Occipital lobe (tissue), 1 donor: Measurements from ENCODE around the gene BCAR3. TPM values are rescaled to one million over a fixed set of nuclear protein-coding genes. Genes with fewer than 3 reads are reported as not detected.

Source experiments
- total RNA-seq: library from RNA; depleted of rRNA; stranded (reverse); fragments of >200 nt; gene quantifications from one replicate; pipeline ENCODE4 v1.2.3, GENCODE V29; 2014

BCAR3 gene
- total RNA-seq, 1 donor from 2014 or later = 5.9 TPM

Other genes starting within 250 kb of the BCAR3 start
- gene FNBP1L, start 233.7 kb downstream of the BCAR3 start, total RNA-seq = 280 TPM
- gene DNTTIP2, start 197.4 kb upstream of the BCAR3 start, total RNA-seq = 38.4 TPM
- 13.3 TPM for gene GCLM, start 227.6 kb upstream of the BCAR3 start, total RNA-seq